Adipose tissue (tissue), 3 donors: Measurements from ENCODE around the gene EFR3B. TPM values are rescaled to one million over a fixed set of nuclear protein-coding genes. Genes with fewer than 3 reads are reported as not detected.
"Not testable (repeated sequence)": the region's sequence is repeated elsewhere in the genome, so short reads cannot be mapped to it uniquely, and the experiment has no call there.

Source experiments
- H3K27ac ChIP-seq: one replicate; pipeline ENCODE4 v1.5.1; 2013; ENCODE audit warnings: low read depth, low read length
- WGBS, 3 donors: extraction: QIAGEN DNeasy Blood & Tissue Kit; methylation state at CpG; one replicate each; pipeline ENCODE4 v1.1.7; 2013; 5-methylcytosine and 5-hydroxymethylcytosine counted together
- polyA plus RNA-seq, 3 donors: library from polyadenylated mRNA; stranded (reverse); fragments of 200-250 nt; gene quantifications; one replicate each; pipeline ENCODE4 v1.2.3, GENCODE V29; 2013
- donor health status: healthy with polysubstance abuse.
- donor health status: Bipolar disorder and iron deficiency.
- donor health status: healthy.

The EFR3B gene
- polyA plus RNA-seq, 3 donors = 0.18 to 1.1 (median 0.49) TPM

GRCh38 chr2:25088817-25089516 is 47.1 kb downstream of the EFR3B start:
- no peak overlapping the region for H3K27ac ChIP-seq
- 72 to 81% (median 77%) methylated on average over 6 of the region's 6 CpGs for WGBS, 3 donors

- no peak overlapping the region for H3K27ac ChIP-seq
- 82 to 90% (median 86%) methylated on average over 11 of the region's 11 CpGs for WGBS, 3 donors
Observed at GRCh38 chr2:25089605-25090315, 47.9 kb downstream of the EFR3B start.

GRCh38 chr2:25090801-25091200 is 48.9 kb downstream of the EFR3B start:
- 87 to 89% (median 89%) methylated on average over 8 of the region's 8 CpGs for WGBS, 3 donors
- H3K27ac ChIP-seq = no peak overlapping the region

DNA sequence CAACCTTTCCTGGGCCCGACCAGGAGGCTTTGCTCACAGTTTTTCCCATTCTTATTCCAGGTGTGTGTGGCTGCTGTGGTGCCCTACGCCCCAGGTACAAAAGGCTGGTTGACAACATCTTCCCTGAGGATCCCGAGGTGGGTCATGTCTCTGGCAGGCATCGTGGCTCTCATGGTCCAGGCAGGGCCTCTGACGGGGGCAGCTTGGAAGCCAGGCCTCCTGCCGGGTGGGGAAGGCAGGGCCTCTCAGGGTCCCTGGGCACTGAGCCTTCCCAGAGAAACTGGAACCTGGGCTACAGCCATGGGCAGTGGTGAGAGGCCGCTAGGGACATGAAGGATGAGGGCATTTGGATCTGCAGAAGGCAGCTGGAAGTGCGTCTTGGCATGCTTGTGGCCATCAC is 49.4 kb downstream of the EFR3B start:
- no peak overlapping the region for H3K27ac ChIP-seq
- 87 to 93% (median 92%) methylated on average over 8 of the region's 8 CpGs for WGBS, 3 donors

GRCh38 chr2:25098056-25098455 is 56.2 kb downstream of the EFR3B start:
- H3K27ac ChIP-seq = no peak overlapping the region

GRCh38 chr2:25098670-25099486 is 57.0 kb downstream of the EFR3B start:
- 20 to 69% (median 24%) methylated on average over 6 of the region's 6 CpGs for WGBS, 3 donors
- H3K27ac ChIP-seq = no peak overlapping the region

More at GRCh38 chr2:25098056-25098455, 56.2 kb downstream of the EFR3B start:
- 74 to 85% (median 81%) methylated on average over 2 of the region's 2 CpGs for WGBS, 3 donors

- 82 to 90% (median 88%) methylated on average over 7 of the region's 7 CpGs for WGBS, 3 donors
- H3K27ac ChIP-seq = not testable (repeated sequence)
Observed at GRCh38 chr2:25102352-25102751, 60.5 kb downstream of the EFR3B start.

DNA sequence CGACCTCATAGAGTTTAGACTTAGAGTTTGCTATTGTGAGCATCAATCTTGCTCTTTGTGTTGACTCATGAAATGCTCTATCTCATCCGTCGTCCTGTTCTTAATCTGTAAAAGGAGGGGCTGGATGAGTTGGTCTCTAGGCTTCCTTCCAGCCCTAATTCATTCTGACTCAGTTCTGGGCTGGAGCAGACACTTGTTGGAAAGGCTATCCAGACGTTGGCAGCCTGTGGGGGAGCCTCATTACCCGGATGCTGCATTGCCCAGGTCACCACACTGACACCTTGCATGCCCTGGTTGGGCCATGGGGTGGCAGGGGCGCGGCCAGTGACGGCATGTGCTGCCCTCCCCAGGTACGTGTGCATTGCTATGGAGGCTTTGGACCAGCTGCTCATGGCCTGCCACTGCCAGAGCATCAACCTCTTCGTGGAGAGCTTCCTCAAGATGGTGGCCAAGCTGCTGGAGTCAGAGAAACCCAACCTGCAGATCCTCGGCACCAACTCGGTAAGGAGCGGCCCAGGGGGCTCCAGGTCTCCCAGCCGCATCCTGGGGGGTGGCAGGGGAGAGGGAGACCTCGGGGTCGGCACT is 61.5 kb downstream of the EFR3B start:
- WGBS, 3 donors = 82 to 87% (median 83%) methylated on average over 16 of the region's 16 CpGs
- H3K27ac ChIP-seq = no peak overlapping the region

DNA sequence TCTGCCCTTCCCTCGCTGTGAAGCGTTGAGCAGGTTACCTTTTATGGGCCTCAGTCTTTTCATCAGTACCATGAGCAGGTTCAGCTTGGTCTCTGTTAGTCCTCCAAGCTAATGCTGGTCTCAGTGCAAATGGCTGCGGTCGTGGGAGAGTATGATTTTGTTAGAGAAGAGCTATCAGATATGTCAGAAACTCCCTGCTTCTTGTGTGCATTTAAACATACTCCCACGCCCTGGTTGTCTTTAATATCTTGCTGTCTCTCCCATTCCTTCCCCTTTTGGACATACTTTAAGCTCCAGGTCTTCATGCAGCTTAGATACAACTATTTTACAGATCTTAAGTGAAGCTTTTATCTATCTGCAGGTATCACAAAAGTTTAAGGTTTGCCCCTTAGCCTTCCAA is 62.9 kb downstream of the EFR3B start:
- WGBS, 3 donors = 68 to 86% (median 80%) methylated on average over 5 of the region's 5 CpGs
- no peak overlapping the region for H3K27ac ChIP-seq

- H3K27ac ChIP-seq = no peak overlapping the region
- WGBS, 3 donors = 81 to 93% (median 82%) methylated on average over 6 of the region's 6 CpGs
Observed at GRCh38 chr2:25105336-25106085, 63.6 kb downstream of the EFR3B start.

GRCh38 chr2:25109822-25110221 is 67.9 kb downstream of the EFR3B start:
- 87 to 90% (median 90%) methylated on average over 9 of the region's 9 CpGs for WGBS, 3 donors
- no peak overlapping the region for H3K27ac ChIP-seq

- H3K27ac ChIP-seq = no peak overlapping the region
- WGBS, 3 donors = 76 to 87% (median 82%) methylated on average over 3 of the region's 3 CpGs
Observed at GRCh38 chr2:25112113-25112512, 70.2 kb downstream of the EFR3B start.

GRCh38 chr2:25115249-25115883 is 73.5 kb downstream of the EFR3B start:
- WGBS, 3 donors = 90 to 95% (median 93%) methylated on average over 9 of the region's 9 CpGs
- H3K27ac ChIP-seq = no peak overlapping the region

- WGBS, 3 donors = 88 to 96% (median 89%) methylated on average over 4 of the region's 4 CpGs
- no peak overlapping the region for H3K27ac ChIP-seq
Observed at GRCh38 chr2:25115902-25116301, 74.0 kb downstream of the EFR3B start.

GRCh38 chr2:25116956-25117355 is 75.1 kb downstream of the EFR3B start:
- WGBS, 3 donors = 88 to 93% (median 92%) methylated on average over 13 of the region's 13 CpGs
- no peak overlapping the region for H3K27ac ChIP-seq

DNA sequence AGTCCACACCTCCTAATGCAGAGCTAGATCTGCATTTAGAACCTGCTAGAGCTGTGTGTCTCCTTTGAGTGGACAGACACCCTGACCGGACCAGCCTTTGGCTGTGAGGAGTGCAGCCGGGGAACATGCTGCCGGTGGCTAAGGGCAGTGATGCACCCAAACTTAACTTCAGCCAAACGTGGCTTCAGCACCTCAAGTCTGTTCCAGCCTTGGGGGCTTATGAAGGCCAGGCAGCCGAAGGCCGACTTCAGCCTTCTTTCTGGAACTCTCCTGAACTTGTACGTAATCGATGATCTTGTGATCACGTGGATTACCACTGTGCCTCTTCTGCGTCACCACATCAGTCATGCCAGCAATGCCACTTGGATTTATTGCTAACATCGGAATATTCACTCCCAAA is 77.4 kb downstream of the EFR3B start:
- H3K27ac ChIP-seq = no peak overlapping the region
- 89 to 91% (median 89%) methylated on average over 11 of the region's 11 CpGs for WGBS, 3 donors

DNA sequence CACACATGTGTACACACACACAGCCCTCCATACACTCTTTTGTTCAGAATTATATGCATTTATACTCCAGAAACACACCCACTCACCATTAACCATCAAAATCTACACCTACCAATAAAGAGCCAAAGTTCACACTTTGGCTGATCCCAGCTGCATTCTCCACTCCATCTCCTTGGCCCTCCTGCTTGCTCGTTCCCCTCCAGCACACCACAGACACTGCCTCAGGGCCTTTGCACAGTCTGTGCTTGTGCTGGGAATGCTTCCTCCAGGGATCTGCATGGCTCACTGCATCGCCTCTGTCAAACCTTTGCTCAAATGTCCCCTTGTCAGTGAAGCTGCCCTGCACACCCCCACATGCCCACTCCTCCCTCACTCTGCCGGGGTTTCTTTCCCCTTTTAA is 80.5 kb downstream of the EFR3B start:
- no peak overlapping the region for H3K27ac ChIP-seq
- 92 to 96% (median 95%) methylated on average over 3 of the region's 3 CpGs for WGBS, 3 donors

DNA sequence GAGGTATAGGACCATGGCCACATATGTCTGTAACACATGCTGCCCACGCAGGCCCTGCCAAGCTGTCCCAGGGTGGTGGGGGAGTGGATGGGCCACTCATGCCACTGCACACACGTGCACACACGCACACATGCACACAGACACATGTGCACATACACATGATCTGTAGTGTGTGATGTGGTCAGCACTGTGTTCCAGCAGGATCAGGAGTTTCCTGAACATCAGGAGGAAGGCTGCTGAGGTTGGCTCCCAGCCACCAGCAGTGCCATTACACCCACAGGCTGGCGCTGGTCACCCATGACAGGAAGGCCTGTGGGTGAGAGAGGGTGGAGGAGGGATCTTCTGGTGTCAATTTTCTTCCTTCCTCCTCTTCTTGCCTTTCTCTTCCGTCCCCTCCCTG is 81.8 kb downstream of the EFR3B start:
- no peak overlapping the region for H3K27ac ChIP-seq

More for the DNA sequence above, 81.8 kb downstream of the EFR3B start:
- 61 to 91% (median 68%) methylated on average over 5 of the region's 5 CpGs for WGBS, 3 donors
